HepG2 (cell line): ENCODE results near the gene DGKB. TPM values are rescaled to one million over a fixed set of nuclear protein-coding genes. Genes with fewer than 3 reads are reported as not detected.

ENCODE experiments used
- ATAC-seq: fragments of 200-7000 bp; cut with Tn5 transposase; 3 replicates; pipeline ENCODE4 v1.9.1; 2020; ENCODE audit warnings: mild to moderate bottlenecking, moderate library complexity
- BruUV-seq: library from RNA; stranded (reverse); fragments of 400-500 nt; replicated peaks from 2 replicates; lab custom pipeline; 2021; lab: Mats Ljungman, UMichigan
- CTCF ChIA-PET: fragments of 300-600 bp; formaldehyde crosslinking; extraction: SDS; loops from one replicate; lab custom pipeline; 2021; ENCODE audit warnings: low total read pairs, inconsistent platforms, low intra/inter-chr PET ratio; lab: Yijun Ruan, JAX
- POLR2A ChIA-PET: fragments of 350-600 bp; sonication (Branson Sonifier 250); formaldehyde crosslinking; loops from one replicate; lab custom pipeline; 2020; ENCODE audit warnings: antibody characterized with exemption, inconsistent platforms; lab: Yijun Ruan, JAX
- DNase-seq: peaks from one replicate; pipeline ENCODE4 v3.0.0-alpha.2; 2015; ENCODE audit warnings: low spot score
- FAIRE-seq: peaks from 3 replicates; lab custom pipeline; 2011; peaks lifted over from hg19 to GRCh38; lab: Jason Lieb, UNC
- H2AFZ ChIP-seq: one replicate; pipeline ENCODE4 v1.6.1; 2011; ENCODE audit warnings: low read length, inconsistent platforms
- H3K27ac ChIP-seq: fragments of 300-600 bp; 3 replicates; pipeline ENCODE4 v1.8.0; 2011; ENCODE audit warnings: mixed run types, mild to moderate bottlenecking, mixed read lengths, low read length, inconsistent platforms; ENCODE audit not compliant: insufficient read depth; ENCODE audit errors: extremely low read length
- H3K27me3 ChIP-seq, 2 experiments: fragments of 200-600 bp in 1 of 2; 2 replicates in 1 of 2; 3 replicates in 1 of 2; pipeline versions ENCODE4 v1.6.0 to v1.8.0; 2011; ENCODE audit warnings: low read length in 2 of 2, mild to moderate bottlenecking in 2 of 2, moderate library complexity in 2 of 2, inconsistent platforms in 1 of 2; ENCODE audit not compliant: insufficient read depth in 2 of 2, control insufficient read depth in 1 of 2
- H3K36me3 ChIP-seq, 2 experiments: fragments of 200-600 bp in 1 of 2; replicated peaks in 1 of 2; 2 replicates in 1 of 2; 3 replicates in 1 of 2; pipeline versions ENCODE4 v1.5.1 to v1.8.0; 2011; ENCODE audit warnings: low read length in 2 of 2, inconsistent platforms in 1 of 2; ENCODE audit not compliant: insufficient read depth in 2 of 2, control insufficient read depth in 1 of 2
- H3K4me1 ChIP-seq: 2 replicates; pipeline ENCODE4 v1.5.1; 2012; ENCODE audit warnings: low read length, inconsistent platforms; ENCODE audit not compliant: insufficient read depth
- H3K4me2 ChIP-seq: 2 replicates; pipeline ENCODE4 v1.6.0; 2011; ENCODE audit warnings: low read depth, low read length, inconsistent platforms
- H3K4me3 ChIP-seq, 3 experiments: fragments of 200-600 bp in 1 of 3; sonication (generic), shearing (Covaris generic) in 1 of 3; replicated peaks in 1 of 3; 2 replicates each; pipeline ENCODE4 v1.5.1; 2011 to 2016; ENCODE audit warnings: low read length in 3 of 3, inconsistent platforms in 2 of 3, low read depth in 2 of 3, mild to moderate bottlenecking in 2 of 3, control low read depth in 1 of 3, mixed read lengths in 1 of 3; ENCODE audit not compliant: insufficient read depth in 1 of 3
- H3K79me2 ChIP-seq: one replicate; pipeline ENCODE4 v1.6.1; 2011; ENCODE audit warnings: low read length, inconsistent platforms; ENCODE audit not compliant: insufficient read depth
- H3K9ac ChIP-seq: 2 replicates; pipeline ENCODE4 v1.6.0; 2011; ENCODE audit warnings: mild to moderate bottlenecking, low read depth, low read length, inconsistent platforms; ENCODE audit not compliant: insufficient read depth
- H3K9me3 ChIP-seq: 2 replicates; pipeline ENCODE4 v1.5.1; 2012; ENCODE audit warnings: mild to moderate bottlenecking, low read length
- H4K20me1 ChIP-seq: 2 replicates; pipeline ENCODE4 v1.6.0; 2011; ENCODE audit warnings: inconsistent platforms, mild to moderate bottlenecking, low read length, moderate library complexity; ENCODE audit not compliant: insufficient read depth
- ARNTL ChIP-seq: sonication (generic); formaldehyde crosslinking; IDR thresholded peaks from 2 replicates; pipeline ENCODE4 v1.4.0; 2020; ENCODE audit warnings: mild to moderate bottlenecking, missing genetic modification reagents
- BRCA1 ChIP-seq: sonication (generic); formaldehyde crosslinking; IDR thresholded peaks from 2 replicates; pipeline ENCODE4 v1.4.0; 2020; ENCODE audit warnings: missing genetic modification reagents
- MIXL1 ChIP-seq: IDR thresholded peaks from 2 replicates; pipeline ENCODE4 v1.6.1; 2016
- NFRKB ChIP-seq: fragments of 450-650 bp; IDR thresholded peaks from 2 replicates; pipeline ENCODE4 v1.6.1; 2017
- SP5 ChIP-seq: IDR thresholded peaks from 2 replicates; pipeline ENCODE4 v1.6.1; 2016; ENCODE audit warnings: low read depth, borderline replicate concordance
- TBX2 ChIP-seq: sonication (generic); formaldehyde crosslinking; IDR thresholded peaks from 2 replicates; pipeline ENCODE4 v1.5.0; 2020; ENCODE audit warnings: missing genetic modification reagents, mild to moderate bottlenecking, borderline replicate concordance
- ZNF251 ChIP-seq: sonication (generic); formaldehyde crosslinking; IDR thresholded peaks from 2 replicates; pipeline ENCODE4 v1.9.0; 2021; ENCODE audit warnings: mild to moderate bottlenecking, missing genetic modification reagents
- WGBS: methylation state at CpG from one replicate; pipeline ENCODE4 v1.1.6; 2017; ENCODE audit warnings: low lambda C conversion rate; 5-methylcytosine and 5-hydroxymethylcytosine counted together
- in situ Hi-C: cut with HindIII; loops from 2 replicates; pipeline ENCODE4 v1.10.0; 2017; ENCODE audit warnings: low pct_unique_long_range_greater_than_20kb; ENCODE audit not compliant: extremely low pct_ligation_motif_present
- intact Hi-C: fragments of 100-400 bp; cut with micrococcal nuclease; formaldehyde crosslinking; loops from one replicate; pipeline ENCODE4 v1.10.0; 2022; ENCODE audit not compliant: unreplicated experiment
- polyA plus RNA-seq, 8 experiments: library from polyadenylated mRNA; depleted of rRNA in 3 of 8; stranded (reverse) in 7 of 8; unstranded in 1 of 8; fragments of >200 nt; fragmentation: Illumina TruSeq in 4 of 8; extraction: Trizol in 4 of 8; gene quantifications; 2 replicates each; pipeline versions ENCODE4 v1.2.1 to v1.2.3, GENCODE V29; 2011 to 2016; ENCODE audit warnings: low read depth in 4 of 8, missing spikeins in 1 of 8, mixed read lengths in 1 of 8; ENCODE audit not compliant: insufficient read depth in 1 of 8
- total RNA-seq, 5 experiments: library from RNA; depleted of rRNA; stranded (reverse); fragments of >200 nt; fragmentation: Illumina TruSeq; extraction: Trizol; gene quantifications; 2 replicates each; pipeline ENCODE4 v1.2.3, GENCODE V29; 2016; ENCODE audit warnings: low read depth in 1 of 5
- TF ChIP-seq, protein P1 (sequence below): sonication (generic); formaldehyde crosslinking; conservative IDR thresholded peaks from 2 replicates; pipeline ENCODE4 v1.4.0; 2020; ENCODE audit warnings: missing genetic modification reagents

DGKB gene
- total and polyA plus RNA-seq, 2 of the 13 experiments (the other 11 are each of a cell fraction or from before 2014, with no cell fraction given): not detected

- TF ChIP-seq, protein P1, sequence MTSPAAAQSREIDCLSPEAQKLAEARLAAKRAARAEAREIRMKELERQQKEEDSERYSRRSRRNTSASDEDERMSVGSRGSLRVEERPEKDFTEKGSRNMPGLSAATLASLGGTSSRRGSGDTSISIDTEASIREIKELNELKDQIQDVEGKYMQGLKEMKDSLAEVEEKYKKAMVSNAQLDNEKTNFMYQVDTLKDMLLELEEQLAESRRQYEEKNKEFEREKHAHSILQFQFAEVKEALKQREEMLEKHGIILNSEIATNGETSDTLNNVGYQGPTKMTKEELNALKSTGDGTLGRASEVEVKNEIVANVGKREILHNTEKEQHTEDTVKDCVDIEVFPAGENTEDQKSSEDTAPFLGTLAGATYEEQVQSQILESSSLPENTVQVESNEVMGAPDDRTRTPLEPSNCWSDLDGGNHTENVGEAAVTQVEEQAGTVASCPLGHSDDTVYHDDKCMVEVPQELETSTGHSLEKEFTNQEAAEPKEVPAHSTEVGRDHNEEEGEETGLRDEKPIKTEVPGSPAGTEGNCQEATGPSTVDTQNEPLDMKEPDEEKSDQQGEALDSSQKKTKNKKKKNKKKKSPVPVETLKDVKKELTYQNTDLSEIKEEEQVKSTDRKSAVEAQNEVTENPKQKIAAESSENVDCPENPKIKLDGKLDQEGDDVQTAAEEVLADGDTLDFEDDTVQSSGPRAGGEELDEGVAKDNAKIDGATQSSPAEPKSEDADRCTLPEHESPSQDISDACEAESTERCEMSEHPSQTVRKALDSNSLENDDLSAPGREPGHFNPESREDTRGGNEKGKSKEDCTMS (CRISPR knock-in tag): no peak
- TF ChIP-seq SP5 (CRISPR knock-in tag) (no peak), BRCA1 (CRISPR knock-in tag) (no peak)
- TF ChIP-seq, all 625 proteins: peak for 0
These were observed 665.7 kb downstream of the DGKB start (continued) for GRCh38 chr7:14236834-14237233.

GRCh38 chr7:14235056-14235455, 667.5 kb downstream of the DGKB start:
- CTCF ChIA-PET: no interaction called here
- H3K36me3 ChIP-seq: no peaks in the 10 kb centered on the region
- H3K4me1 ChIP-seq: no peaks in the 10 kb centered on the region
- H2AFZ ChIP-seq: no peak overlapping the region
- FAIRE-seq: no peak
- no peak for ATAC-seq
- POLR2A ChIA-PET: no interaction called here
- no peaks in the 10 kb centered on the region for H4K20me1 ChIP-seq
- no peak for DNase-seq
- H3K79me2 ChIP-seq: no peaks in the 10 kb centered on the region
- TF ChIP-seq MIXL1 (CRISPR knock-in tag): no peak
- no peak for TF ChIP-seq ARNTL (CRISPR knock-in tag)
- no peak for TF ChIP-seq TBX2 (CRISPR knock-in tag)
- no peak for TF ChIP-seq NFRKB
- TF ChIP-seq ZNF251 (CRISPR knock-in tag): no peak
- no peak overlapping the region for H3K4me2 ChIP-seq
- in situ Hi-C loops: no loop called here
- no peak overlapping the region for H3K9ac ChIP-seq
- no peaks in the 10 kb centered on the region for H3K27me3 ChIP-seq
- 31% methylated on average over 2 of the region's 2 CpGs for WGBS
- no peak overlapping the region for H3K27ac ChIP-seq
- H3K4me3 ChIP-seq: no peak overlapping the region
- no TSS peak for BruUV-seq
- H3K9me3 ChIP-seq: peaks cover 87% of the 10 kb centered on the region
- intact Hi-C loops: no loop called here
